Central memory CD8-positive, alpha-beta T cell (primary cell): ENCODE data around the gene GLB1L3.
"Not testable (repeated sequence)": the region's sequence is repeated elsewhere in the genome, so short reads cannot be mapped to it uniquely, and the experiment has no call there.

Experiments
- ATAC-seq: fragments of 150-1000 bp; cut with Tn5 transposase; replicated peaks from 2 replicates; pipeline ENCODE4 v1.10.0; 2022; ENCODE audit warnings: mild to moderate bottlenecking, moderate FRiP score, moderate number of reproducible peaks; ENCODE audit not compliant: poor library complexity, severe bottlenecking; ENCODE audit errors: extremely low read depth
- DNase-seq, 2 donors: peaks; one replicate each; pipeline ENCODE4 v3.0.0; 2021; ENCODE audit warnings: low spot score in 2 of 2
- H3K27ac Mint-ChIP-seq: one replicate; pipeline ENCODE4 v1.8.0; 2022; ENCODE audit warnings: low read depth, mild to moderate bottlenecking, moderate library complexity, mixed read lengths
- H3K27me3 Mint-ChIP-seq: one replicate; pipeline ENCODE4 v1.8.0; 2022; ENCODE audit warnings: mixed read lengths
- H3K36me3 Mint-ChIP-seq: one replicate; pipeline ENCODE4 v1.8.0; 2022; ENCODE audit warnings: mild to moderate bottlenecking, moderate library complexity, mixed read lengths; ENCODE audit not compliant: insufficient read depth
- H3K4me1 Mint-ChIP-seq: one replicate; pipeline ENCODE4 v1.8.0; 2022; ENCODE audit warnings: mixed read lengths
- H3K4me3 Mint-ChIP-seq: one replicate; pipeline ENCODE4 v1.8.0; 2022; ENCODE audit warnings: mild to moderate bottlenecking, moderate library complexity, mixed read lengths
- H3K9me3 Mint-ChIP-seq: one replicate; pipeline ENCODE4 v1.8.0; 2022; ENCODE audit warnings: mixed read lengths

GLB1L3 gene

DNA sequence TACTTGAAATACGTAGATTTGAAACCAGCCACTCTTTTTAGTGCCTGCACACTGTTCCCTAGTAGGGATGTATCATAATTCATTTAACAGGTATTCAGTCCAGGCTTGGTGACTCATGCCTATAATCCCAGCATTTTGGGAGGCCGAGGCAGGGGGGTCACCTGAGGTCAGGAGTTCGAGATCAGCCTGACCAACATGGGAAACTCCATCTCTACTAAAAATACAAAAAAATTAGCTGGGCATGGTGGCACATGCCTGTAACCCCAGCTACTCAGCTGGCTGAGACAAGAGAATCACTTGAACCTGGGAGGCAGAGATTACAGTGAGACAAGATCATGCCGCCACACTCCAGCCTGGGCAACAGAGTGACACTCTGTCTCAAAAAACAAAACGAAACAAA lies 8.2 kb downstream of the GLB1L3 start:
- not testable (repeated sequence) for H3K4me1 Mint-ChIP-seq, ATAC-seq

DNA sequence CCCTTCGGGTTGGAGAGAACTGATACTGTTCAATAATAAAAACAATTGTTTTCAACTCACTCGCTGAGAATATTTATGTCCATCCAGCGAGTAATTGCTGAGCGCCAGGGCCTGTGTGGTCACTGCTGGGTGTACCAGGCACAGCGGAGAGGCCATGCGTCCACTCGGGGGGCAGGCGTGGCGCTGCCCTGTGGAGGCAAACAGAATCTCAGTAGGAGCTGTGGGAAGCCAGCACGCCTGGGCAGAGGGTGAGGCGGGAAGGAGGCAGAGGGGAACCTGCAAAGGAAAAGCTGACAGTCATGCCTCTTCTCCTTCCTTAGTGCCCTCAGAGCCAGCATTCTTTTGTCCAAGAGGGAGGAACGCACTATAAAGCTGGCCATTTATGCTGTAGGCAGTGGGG lies 11.4 kb downstream of the GLB1L3 start:
- Mint-ChIP-seq H3K9me3 (no peaks in the 10 kb centered on the region), H3K27ac (no peak overlapping the region), H3K4me1 (no peaks in the 10 kb centered on the region), H3K4me3 (no peak overlapping the region), H3K36me3 (no peaks in the 10 kb centered on the region), H3K27me3 (no peaks in the 10 kb centered on the region)
- no peak for DNase-seq
- no peak for ATAC-seq

More for the DNA sequence above, 8.2 kb downstream of the GLB1L3 start:
- H3K27me3 Mint-ChIP-seq, DNase-seq, H3K27ac Mint-ChIP-seq, H3K4me3 Mint-ChIP-seq, H3K9me3 Mint-ChIP-seq, H3K36me3 Mint-ChIP-seq: not testable (repeated sequence)

DNA sequence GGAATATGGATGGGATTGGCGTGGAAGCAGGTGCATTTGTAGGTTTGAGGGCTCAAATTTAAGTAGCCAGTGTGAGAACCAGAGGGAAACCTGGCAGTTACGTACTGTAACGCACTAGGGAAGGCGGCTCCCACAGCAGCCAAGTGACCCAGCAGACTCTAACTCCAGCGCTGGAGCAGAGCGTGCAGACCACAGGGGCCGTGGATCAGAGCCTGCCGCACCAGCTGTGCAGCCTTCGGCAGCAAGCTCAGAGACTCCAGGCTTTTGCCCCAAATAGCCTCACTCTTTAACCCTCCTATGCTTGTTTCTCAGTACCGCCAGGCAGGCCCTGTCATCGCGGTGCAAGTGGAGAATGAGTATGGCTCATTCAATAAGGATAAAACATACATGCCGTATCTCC lies 12.3 kb downstream of the GLB1L3 start:
- no peaks in the 10 kb centered on the region for H3K36me3 Mint-ChIP-seq
- H3K4me3 Mint-ChIP-seq, result no peak overlapping the region
- H3K27ac Mint-ChIP-seq, result no peak overlapping the region
- no peaks in the 10 kb centered on the region for H3K9me3 Mint-ChIP-seq
- no peaks in the 10 kb centered on the region for H3K4me1 Mint-ChIP-seq
- no peak for ATAC-seq
- no peak for DNase-seq
- H3K27me3 Mint-ChIP-seq, result no peaks in the 10 kb centered on the region

DNA sequence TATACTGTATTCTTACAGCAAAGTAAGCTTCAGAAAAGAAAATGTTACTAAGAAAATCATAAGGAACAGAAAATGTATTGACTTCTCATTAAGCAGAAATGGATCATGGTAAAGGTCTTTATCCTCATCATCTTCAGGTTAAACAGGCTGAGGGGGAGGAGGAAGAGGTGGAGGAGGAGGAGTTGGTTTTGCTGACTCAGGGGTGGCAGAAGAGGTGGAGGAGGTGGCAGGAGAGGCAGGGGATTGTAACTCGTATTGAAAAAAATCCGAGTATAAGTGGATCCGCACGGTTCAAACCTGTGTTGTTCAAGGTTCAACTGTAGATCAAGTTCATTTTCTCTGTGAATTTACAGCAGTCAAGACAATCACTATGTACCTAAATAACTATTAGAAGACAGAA lies 13.0 kb downstream of the GLB1L3 start:
- no peak for DNase-seq
- Mint-ChIP-seq H3K4me1 (no peaks in the 10 kb centered on the region), H3K27ac (no peak overlapping the region), H3K27me3 (no peaks in the 10 kb centered on the region), H3K4me3 (no peak overlapping the region), H3K9me3 (no peaks in the 10 kb centered on the region), H3K36me3 (no peaks in the 10 kb centered on the region)
- ATAC-seq, result no peak

DNA sequence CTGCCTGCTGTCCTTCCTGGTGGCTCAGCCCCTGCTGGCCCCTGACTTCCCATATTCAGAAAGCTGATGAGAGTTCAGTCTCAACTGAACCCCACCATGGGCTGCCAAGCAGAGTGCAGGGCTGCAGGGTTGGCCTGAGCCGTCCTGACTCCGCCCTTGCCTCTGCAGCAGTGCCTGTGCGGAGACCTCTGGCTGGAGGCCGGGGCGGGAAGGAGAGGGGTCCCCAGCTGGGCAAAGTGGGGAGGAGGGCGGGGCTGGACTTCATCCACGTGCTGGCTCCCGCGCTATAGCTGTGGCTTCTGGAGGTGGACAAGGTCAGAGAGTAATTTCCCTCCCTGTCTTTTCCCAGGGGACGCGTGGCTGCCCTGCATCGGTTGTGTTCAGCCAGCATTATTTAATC lies 13.6 kb downstream of the GLB1L3 start:
- ATAC-seq, result no peak
- H3K27me3 Mint-ChIP-seq, result no peaks in the 10 kb centered on the region
- no peak overlapping the region for H3K4me3 Mint-ChIP-seq
- H3K4me1 Mint-ChIP-seq, result no peaks in the 10 kb centered on the region
- DNase-seq, result no peak
- no peaks in the 10 kb centered on the region for H3K9me3 Mint-ChIP-seq
- H3K27ac Mint-ChIP-seq, result no peak overlapping the region
- no peaks in the 10 kb centered on the region for H3K36me3 Mint-ChIP-seq

DNA sequence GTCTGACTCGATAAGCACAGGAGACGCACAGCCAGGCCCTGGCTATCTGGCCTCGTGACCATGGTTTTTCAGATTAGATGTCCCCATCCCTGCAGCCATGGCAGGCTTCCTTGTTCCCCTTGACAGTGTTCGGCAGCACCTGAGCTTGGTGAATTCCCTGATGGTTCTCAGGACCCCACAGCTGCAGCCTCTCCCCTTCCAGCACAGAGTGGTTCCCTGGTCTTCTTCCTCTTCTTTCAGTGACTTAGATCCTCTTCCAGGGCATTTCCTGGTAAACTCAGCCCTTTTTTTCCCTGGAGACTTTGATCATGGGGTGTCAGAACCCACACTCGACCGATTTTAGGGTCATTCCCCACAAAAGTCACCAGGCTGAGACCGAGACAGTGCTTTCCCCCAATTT lies 14.5 kb downstream of the GLB1L3 start:
- H3K27me3 Mint-ChIP-seq, result no peaks in the 10 kb centered on the region
- no peak overlapping the region for H3K27ac Mint-ChIP-seq
- H3K36me3 Mint-ChIP-seq, result no peaks in the 10 kb centered on the region
- H3K4me1 Mint-ChIP-seq, result no peaks in the 10 kb centered on the region
- H3K9me3 Mint-ChIP-seq, result no peaks in the 10 kb centered on the region
- H3K4me3 Mint-ChIP-seq, result no peak overlapping the region
- ATAC-seq (no peak), DNase-seq (no peak)

DNA sequence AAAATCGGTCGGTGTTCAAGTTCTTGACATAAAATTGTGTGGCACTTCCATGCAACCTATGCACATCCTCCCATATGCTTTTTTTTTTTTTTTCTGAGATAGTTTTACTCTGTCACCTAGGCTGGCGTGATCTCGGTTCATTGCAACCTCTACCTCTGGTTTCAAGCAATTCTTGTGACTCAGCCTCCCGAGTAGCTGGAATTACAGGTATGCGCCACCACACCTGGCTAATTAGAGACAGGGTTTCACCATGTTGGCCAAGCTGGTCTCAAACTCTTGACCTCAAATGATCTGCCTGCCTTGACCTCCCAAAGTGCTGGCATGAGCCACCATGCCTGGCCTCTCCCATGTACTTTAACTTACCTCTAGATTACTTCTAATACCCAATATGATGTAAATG lies 15.0 kb downstream of the GLB1L3 start:
- H3K27ac Mint-ChIP-seq, result no peak overlapping the region
- H3K4me1 Mint-ChIP-seq, result no peaks in the 10 kb centered on the region
- H3K4me3 Mint-ChIP-seq, result no peak overlapping the region
- no peak for DNase-seq
- ATAC-seq, result no peak
- H3K27me3 Mint-ChIP-seq, result no peaks in the 10 kb centered on the region
- no peaks in the 10 kb centered on the region for H3K36me3 Mint-ChIP-seq
- no peaks in the 10 kb centered on the region for H3K9me3 Mint-ChIP-seq

DNA sequence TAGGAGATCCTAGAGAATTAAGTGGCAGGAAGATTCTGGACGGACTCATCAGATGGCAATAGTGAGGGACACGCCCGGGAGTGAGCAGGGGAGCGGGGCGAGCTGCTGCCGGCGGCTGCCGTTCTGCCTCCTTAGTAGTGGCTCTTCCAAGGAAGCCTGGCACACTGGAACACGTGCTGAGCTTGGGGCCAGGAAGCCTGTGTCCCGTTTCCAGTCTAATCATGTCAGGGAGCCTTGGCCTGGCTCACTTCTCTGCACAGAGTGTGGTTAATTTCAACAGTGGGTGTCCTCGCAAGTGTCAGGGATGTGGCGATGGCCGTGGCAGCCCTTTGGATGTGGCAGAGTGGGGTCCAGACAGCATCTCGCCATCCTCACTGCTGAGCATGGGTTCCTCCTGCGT lies 16.5 kb downstream of the GLB1L3 start:
- H3K9me3 Mint-ChIP-seq, result no peaks in the 10 kb centered on the region
- H3K36me3 Mint-ChIP-seq, result no peaks in the 10 kb centered on the region
- H3K27ac Mint-ChIP-seq, result no peak overlapping the region
- no peaks in the 10 kb centered on the region for H3K27me3 Mint-ChIP-seq
- DNase-seq (no peak), ATAC-seq (no peak)
- no peak overlapping the region for H3K4me3 Mint-ChIP-seq
- H3K4me1 Mint-ChIP-seq, result no peaks in the 10 kb centered on the region

DNA sequence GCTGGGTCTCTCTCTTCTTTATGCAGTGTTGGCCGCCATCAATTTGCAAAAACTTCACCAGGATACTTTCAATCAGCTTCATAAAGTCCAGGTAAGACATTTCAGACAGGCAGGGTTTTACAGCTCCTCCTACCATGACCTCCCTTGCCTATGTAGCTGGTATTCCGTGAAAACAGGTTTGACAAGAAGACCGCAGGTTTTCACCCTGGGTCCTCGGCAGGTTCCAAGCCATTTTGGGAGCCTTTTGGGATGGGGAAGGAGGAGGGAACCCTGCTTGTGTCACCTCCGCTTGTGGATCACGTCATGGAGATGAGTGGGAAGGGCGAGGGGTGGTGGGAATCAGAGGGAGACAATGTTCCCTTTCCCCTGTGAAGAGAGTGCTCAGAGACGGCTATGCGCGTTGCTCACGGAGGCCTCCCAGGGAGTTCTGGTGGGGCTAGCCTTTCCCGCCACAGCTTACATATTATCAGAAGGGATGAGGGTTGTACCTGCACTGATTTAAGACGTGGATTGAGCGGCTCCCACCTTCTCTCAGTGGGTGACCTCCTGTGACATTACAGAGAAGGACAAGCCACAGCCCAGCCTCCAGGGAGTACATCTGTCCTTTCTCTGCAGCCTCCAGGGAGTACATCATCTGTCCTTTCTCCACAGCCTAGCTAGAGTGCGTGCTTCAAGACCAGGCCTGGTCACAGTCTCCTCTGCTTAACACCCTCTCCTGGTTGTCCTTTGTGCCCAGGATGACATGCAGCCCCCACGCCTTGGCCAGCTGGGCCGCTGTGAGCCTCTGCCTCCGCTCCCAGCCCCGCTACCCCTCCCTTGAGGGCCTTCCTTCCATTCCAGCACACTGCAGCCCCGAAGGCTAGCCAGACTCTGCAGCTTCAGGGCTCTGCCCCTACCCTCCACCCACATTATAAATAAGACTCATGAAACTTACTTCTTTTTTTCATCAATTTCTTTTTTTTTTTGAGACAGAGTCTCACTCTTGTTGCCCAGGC lies 17.2 kb downstream of the GLB1L3 start:
- no peak overlapping the region for H3K27ac Mint-ChIP-seq
- H3K27me3 Mint-ChIP-seq, result no peaks in the 10 kb centered on the region
- H3K36me3 Mint-ChIP-seq, result no peaks in the 10 kb centered on the region
- DNase-seq, result no peak
- no peaks in the 10 kb centered on the region for H3K4me1 Mint-ChIP-seq
- H3K9me3 Mint-ChIP-seq, result no peaks in the 10 kb centered on the region
- ATAC-seq, result no peak
- no peak overlapping the region for H3K4me3 Mint-ChIP-seq

DNA sequence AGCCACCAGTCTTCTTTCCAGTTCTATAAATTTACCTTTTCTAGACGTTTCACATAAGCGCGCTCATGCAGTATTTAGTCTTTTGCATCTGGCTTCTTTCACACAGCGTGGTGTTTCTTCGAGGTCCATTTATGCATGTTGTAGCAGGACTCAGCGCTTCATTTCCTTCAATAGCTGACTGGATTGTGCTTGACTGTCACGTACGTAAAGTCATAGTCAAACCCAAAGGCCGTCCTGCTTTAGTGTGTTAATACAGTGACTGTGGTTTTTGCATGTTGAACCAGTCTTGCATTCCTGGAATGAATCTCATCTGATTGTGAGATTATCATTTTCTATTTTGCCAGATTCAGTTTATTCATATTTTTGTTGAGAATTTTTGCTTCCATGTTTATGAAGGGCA lies 18.5 kb downstream of the GLB1L3 start:
- no peaks in the 10 kb centered on the region for H3K9me3 Mint-ChIP-seq

DNA sequence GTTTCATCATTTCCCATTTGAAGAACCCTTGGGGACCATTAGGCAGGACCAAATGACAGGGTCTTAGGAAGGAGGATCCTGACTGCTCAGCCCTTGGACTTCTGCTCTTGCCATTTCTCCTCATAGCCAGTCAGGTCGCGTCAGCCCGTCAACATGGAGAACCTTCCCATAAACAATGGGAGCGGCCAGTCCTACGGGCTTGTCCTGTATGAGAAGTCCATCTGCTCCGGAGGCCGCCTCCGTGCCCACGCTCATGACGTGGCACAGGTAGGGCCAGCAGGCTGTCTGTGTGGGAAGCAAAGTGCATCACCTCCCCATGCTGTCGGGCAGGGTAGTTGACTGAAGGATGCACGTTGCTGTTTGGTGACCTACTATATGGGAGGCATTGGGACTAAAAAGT lies 36.0 kb downstream of the GLB1L3 start:
- H3K27ac Mint-ChIP-seq, result no peak overlapping the region
- peaks cover 4% of the 10 kb centered on the region for H3K9me3 Mint-ChIP-seq
- H3K36me3 Mint-ChIP-seq, result peaks cover 6% of the 10 kb centered on the region
- no peaks in the 10 kb centered on the region for H3K4me1 Mint-ChIP-seq
- DNase-seq (no peak), ATAC-seq (no peak)
- H3K4me3 Mint-ChIP-seq, result no peak overlapping the region
- no peaks in the 10 kb centered on the region for H3K27me3 Mint-ChIP-seq

More for the DNA sequence above, 18.5 kb downstream of the GLB1L3 start:
- DNase-seq (no peak), ATAC-seq (no peak)
- no peaks in the 10 kb centered on the region for H3K27me3 Mint-ChIP-seq
- H3K4me1 Mint-ChIP-seq, result no peaks in the 10 kb centered on the region
- H3K4me3 Mint-ChIP-seq, result no peak overlapping the region
- no peaks in the 10 kb centered on the region for H3K36me3 Mint-ChIP-seq
- no peak overlapping the region for H3K27ac Mint-ChIP-seq

DNA sequence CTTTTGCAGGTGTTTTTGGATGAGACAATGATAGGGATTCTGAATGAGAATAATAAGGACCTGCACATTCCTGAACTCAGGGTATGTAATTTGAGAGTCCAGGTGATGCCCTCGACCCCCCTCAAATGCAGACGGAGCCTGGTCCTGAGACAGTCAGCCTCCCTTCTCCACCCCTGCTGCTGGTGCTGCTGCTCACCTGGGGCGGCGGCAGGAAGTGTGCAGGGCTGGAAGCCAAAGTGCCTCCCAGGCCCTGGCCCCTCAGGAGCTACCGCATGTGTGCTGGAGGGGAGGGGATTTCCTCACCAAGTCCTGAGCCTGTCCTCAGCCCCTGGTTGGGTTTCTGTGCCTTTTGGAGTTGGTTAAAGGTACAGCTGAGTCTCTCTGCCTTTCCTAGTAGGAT lies 36.6 kb downstream of the GLB1L3 start:
- H3K9me3 Mint-ChIP-seq, result peaks cover 4% of the 10 kb centered on the region
- no peaks in the 10 kb centered on the region for H3K27me3 Mint-ChIP-seq
- DNase-seq (no peak), ATAC-seq (no peak)
- peaks cover 5% of the 10 kb centered on the region for H3K36me3 Mint-ChIP-seq
- no peaks in the 10 kb centered on the region for H3K4me1 Mint-ChIP-seq
- H3K4me3 Mint-ChIP-seq, result no peak overlapping the region
- no peak overlapping the region for H3K27ac Mint-ChIP-seq

DNA sequence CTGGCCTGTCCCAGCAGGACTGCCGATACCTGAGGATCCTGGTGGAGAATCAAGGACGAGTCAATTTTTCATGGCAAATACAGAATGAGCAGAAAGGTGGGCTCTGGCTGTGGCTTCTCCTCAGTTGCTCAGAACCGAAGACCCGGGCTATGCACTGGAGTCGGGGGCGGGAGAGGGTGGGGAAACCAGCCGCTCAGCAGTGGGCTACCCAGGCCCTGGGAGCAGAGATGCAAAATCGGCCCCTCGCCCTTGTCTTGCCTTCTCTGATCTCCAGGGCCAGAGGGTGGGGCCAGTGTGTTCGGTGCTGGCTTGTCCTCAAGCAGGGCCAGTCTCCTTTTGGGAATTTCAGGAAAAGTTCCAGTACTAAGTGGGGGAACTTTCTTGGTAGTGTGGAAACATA lies 37.2 kb downstream of the GLB1L3 start:
- H3K4me3 Mint-ChIP-seq, result no peak overlapping the region

More for the DNA sequence above, 37.2 kb downstream of the GLB1L3 start:
- Mint-ChIP-seq H3K9me3 (peaks cover 4% of the 10 kb centered on the region), H3K4me1 (no peaks in the 10 kb centered on the region), H3K27ac (no peak overlapping the region), H3K27me3 (no peaks in the 10 kb centered on the region), H3K36me3 (peaks cover 3% of the 10 kb centered on the region)
- ATAC-seq (no peak), DNase-seq (no peak)
